HG03457 (cell line): ENCODE data around the gene AUNIP.

Source experiments
- ATAC-seq: cut with Tn5 transposase; IDR thresholded peaks from one replicate; pipeline ENCODE4 v1.9.1; 2021; ENCODE audit warnings: moderate number of reproducible peaks; ENCODE audit not compliant: unreplicated experiment

AUNIP gene

DNA sequence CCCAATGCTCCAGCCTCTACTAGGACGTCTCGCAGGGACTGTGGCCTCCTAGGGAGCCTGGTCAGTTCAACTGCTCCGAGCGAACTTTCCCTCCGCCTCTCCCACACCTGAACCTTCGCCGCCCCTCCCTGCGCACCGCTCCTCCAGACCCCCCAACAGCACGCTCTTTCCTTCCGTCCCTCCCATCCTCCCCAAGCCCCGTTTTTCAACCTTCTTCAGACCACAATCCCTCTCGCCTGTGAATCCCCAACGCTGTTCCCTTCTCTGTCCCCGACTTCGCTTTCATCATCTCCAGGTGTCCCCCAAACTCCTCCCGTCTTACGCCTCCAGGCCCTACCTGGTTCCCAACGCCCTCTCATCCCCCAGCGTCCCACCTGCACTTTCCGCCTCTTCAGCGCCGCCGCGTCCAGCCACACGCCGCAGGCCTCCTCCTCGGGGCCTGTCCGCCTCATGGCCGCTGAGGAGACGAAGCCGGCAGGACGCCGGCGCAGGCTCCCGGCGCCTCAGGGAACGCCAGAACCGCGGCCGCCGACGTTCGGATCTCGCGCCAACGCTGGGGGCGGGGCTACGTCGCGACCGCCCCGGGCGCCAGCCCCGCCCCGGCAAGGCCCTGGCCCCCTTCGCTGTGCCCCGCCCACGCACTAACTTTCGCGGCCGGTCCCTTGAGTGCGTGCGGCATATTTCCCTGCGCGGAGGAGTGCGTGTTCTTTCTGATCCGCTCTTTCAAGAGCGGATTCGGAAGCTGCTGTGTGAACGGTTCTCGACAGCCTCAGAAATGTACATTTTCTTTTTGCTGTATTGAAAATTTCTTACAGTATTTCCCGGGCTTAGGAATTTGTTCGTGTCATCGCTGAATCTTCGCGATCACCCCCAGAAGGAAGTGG is at the start of gene AUNIP:
AUNIP (minus strand) TSS at position 552 of the 884 bp plus-strand sequence; CDS start at position 452, 100 bp downstream.
- peak; percentile 66 for ATAC-seq

GRCh38 chr1:25909040-25909439 is 49.8 kb upstream of the AUNIP start:
- ATAC-seq = no peak

- ATAC-seq = no peak
Observed at GRCh38 chr1:25908161-25908560, 48.9 kb upstream of the AUNIP start.

DNA sequence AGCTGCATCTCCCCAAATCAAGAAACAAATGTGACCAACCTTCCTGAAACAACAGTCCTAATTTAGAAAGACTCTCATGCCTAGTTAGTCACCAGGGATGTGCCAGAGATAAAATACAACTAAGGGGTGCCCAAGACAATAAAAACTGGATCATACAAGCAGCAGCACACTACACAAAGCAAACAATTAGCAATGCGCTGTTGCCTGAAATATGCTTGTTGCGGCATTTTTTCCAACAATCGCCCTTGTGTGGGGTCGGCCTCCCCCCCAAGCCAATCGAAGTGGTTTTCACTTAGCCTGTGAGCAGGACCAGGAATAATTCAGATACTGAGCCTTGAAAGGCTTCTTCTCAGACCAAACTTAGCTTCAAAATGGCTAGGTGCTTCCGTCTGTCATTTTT is 48.3 kb upstream of the AUNIP start:
- ATAC-seq = no peak

GRCh38 chr1:25906644-25907300 is 47.5 kb upstream of the AUNIP start:
- ATAC-seq = no peak

- ATAC-seq = peak; percentile 50
Observed at GRCh38 chr1:25905680-25906643, 46.7 kb upstream of the AUNIP start, which contains the start of gene STMN1. TSS of gene STMN1 (minus strand) at chr1:25906419. CDS start at chr1:25904676, 1,743 bp downstream.

DNA sequence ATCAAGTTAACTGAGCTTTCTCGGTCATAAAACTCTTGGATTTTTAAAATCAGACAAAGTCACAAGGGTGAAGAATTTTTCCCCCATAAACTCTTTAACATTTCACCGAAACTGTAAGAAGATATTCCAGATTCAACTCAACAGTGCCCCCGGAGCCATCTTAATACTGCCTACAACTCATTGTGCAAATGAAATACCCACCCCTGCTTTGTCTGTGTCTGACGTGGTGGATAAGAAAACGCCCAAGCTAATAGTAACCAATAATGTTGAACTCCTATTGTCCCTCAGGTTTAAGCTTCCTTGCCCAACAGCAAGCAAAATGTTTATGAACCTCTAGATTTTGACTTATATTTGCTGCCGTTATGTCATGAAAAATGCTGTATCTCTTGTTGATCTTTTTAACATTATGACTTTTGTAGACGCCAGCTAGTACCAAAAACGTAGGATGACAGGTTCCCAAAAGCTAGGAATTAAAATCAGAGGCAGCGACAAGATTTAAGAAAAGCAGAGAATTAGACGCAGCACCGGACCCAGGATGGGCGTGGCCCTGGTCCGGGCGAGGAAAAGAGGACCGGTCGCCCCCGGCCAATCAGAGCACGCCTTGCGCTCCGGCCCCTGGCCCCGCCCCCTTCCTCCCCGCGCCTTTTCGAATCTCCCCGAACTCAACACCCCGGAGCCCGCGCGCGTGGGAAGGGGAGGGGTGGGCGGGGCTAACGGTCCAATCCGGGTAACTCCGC is 45.9 kb upstream of the AUNIP start:
- peak; percentile 53 for ATAC-seq

GRCh38 chr1:25903986-25904385 is 44.7 kb upstream of the AUNIP start:
- ATAC-seq = no peak

DNA sequence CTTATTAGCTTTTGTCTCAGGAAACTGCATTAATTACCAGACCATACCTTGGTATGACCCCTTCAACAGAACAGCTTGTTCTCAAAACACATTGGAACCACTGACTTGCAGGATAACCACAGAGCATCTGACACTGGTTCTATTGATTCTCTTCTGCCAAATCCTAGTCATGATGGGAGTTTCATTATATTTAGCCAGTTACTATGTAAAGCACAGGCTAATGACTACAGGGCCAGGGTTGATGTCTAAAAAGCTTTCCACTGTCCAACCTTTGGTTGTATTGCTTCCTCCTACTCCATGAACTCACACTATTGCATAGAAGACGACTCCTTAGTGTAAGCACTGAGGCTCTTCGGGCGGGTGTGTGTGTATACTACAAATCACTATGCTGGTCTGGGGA is 43.2 kb upstream of the AUNIP start:
- no peak for ATAC-seq

- ATAC-seq = no peak
Observed at GRCh38 chr1:25900219-25900618, 41.0 kb upstream of the AUNIP start.

GRCh38 chr1:25899792-25900191 is 40.5 kb upstream of the AUNIP start:
- ATAC-seq = no peak

GRCh38 chr1:25898223-25899015 is 39.2 kb upstream of the AUNIP start:
- no peak for ATAC-seq

DNA sequence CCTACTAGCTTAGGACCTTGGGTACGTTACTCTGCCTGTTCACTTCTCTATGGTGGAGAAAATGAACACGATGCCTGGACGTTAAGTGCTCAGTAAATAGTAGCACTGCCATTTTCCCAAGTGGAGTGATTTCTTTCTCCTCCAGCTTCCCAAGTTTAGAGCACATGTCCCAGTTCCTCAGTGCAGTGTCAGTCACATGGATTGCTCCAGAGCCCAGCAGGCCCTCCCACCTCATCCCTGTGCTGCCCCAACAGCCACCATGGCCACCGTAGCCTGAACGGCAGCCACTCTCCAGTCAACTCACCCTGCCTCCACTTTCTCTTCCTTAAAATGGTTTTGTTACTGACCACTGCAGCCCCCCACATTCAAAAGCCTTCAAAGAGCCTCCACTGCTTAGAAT is 38.5 kb upstream of the AUNIP start:
- ATAC-seq = no peak

DNA sequence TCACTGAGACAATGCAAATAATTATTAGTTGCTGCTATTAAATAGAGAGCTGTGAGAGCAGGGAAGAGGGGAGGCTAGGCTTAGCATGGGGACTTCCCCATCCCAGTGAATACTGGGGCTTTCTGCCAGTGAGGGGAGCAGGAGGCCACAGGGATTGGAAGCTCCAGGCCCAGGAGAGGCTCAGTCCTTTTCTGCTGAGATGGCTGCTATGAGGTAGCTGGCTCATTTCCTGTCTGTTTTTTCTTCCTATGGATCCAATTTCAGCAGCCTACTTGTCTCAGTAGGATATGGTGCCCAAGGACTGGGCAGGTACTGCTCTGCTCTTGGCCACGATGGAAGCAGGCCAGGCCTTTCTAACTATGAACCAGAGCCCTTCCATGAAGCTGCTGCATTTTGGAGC is 37.0 kb upstream of the AUNIP start:
- ATAC-seq = no peak

DNA sequence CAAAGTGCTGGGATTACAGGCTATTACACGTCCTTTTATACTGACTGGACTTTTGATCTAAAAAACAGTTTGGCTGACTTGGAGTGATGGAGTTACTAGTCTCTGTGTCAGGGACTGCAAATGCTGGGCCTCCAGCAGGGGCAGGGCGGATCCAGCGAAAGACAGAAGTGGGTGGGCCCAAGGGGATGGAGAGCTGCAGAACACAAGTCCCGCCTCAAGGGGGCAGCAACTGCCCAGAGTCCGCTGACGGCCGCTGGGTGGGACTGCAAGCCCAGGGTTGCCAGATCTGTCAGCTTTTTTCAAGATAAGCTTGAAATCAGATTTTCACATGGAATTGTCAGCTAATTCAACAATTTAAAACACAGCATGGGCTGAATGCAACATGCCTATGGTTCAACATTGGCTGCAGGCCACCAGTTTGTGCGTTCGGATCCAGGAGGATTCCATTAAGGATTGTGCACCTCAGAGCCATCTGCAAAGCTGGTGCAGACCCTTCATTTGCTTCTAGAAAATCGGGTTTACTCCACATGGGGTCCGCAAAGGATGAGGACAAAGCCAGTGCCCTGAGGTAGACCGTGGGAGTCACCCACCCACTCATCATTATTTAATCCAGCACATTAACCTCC is 36.2 kb upstream of the AUNIP start:
- peak; percentile 63 for ATAC-seq

- no peak for ATAC-seq
Observed at GRCh38 chr1:25893116-25893515, 33.9 kb upstream of the AUNIP start.

DNA sequence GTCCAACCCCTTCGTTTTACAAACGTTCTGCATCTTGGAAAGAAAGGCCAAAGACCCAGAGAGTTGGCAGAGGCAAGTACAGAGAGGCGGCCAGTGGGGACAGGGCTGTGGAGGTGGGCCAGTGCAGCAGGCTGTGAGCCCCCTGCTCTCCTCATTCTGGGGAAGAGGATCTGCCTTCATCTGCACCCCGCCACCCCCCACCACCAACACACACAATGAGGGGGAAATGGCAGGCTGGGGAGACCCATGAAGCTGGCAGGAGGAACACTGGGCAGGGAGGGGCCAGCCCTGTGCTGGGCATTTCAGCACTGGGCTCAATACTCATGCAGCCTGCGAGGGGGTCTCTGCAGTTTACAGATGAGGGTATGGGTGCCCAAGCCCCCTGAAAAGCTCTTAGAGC is 32.3 kb upstream of the AUNIP start:
- no peak for ATAC-seq

DNA sequence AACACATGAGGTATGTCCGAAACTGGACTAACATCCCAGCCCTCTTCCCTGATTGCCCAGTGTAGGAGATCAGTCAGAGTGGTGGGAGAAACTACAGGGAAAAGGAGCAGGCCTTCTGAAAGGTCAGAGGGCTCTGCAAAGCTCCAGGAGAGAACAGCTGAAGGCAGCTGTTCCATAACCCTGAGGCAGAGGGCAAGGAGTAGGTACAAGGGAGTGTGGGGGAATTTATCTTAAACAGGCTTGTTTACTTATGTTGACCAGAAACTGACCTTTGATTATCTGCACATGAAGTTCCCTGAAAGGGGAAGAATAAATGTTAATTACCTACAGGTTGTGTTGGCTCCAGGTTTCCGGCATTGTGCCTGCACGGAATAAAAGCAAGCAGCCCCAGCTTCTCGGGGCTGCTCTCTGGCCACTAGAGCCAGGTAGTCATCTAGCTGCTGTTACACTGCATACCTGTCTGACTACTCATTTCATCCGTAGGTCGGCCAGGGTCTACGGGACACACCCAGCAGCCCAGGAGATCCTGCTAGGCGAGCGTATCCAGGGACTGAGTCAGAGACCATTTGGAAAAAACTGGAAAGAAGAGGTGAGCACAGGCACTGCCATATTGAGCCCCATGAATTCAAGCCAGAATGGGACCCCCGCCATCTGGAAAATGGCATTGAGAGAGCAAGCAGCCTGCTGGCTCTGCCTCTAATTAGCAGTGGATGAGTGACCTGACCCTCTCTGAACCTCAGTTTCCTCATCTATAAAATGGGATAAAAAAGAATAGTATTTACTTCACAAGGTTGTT is 31.2 kb upstream of the AUNIP start:
- ATAC-seq = no peak
